Coronary artery (tissue), 2 donors: ENCODE measurements around the gene ATR.

Experiments used
- DNase-seq: peaks from one replicate; pipeline ENCODE4 v3.0.0-alpha.2; 2017; ENCODE audit warnings: low spot score
- H3K27ac ChIP-seq, 2 donors: fragments of 200-600 bp; sonication (generic); one replicate each; pipeline ENCODE4 v1.5.1; 2016 to 2019
- H3K4me3 ChIP-seq: fragments of 200-600 bp; sonication (generic); 2 replicates; pipeline ENCODE4 v1.5.1; 2016; ENCODE audit warnings: mild to moderate bottlenecking, moderate library complexity
- CTCF ChIP-seq: fragments of 200-600 bp; sonication (generic); IDR thresholded peaks from one replicate; pipeline ENCODE4 v1.5.1; 2019; ENCODE audit warnings: antibody characterized with exemption

Gene ATR

GRCh38 chr3:142618917-142619461 is 40.5 kb upstream of the ATR start:
- TF ChIP-seq CTCF: no peak
- DNase-seq: no peak
- Histone ChIP-seq H3K27ac (no peak overlapping the region), H3K4me3 (no peak overlapping the region)

GRCh38 chr3:142615171-142615570 is 36.6 kb upstream of the ATR start:
- no peak for DNase-seq
- no peak for TF ChIP-seq CTCF

GRCh38 chr3:142614059-142614626 is 35.6 kb upstream of the ATR start:
- no peak overlapping the region for H3K27ac ChIP-seq
- no peak for TF ChIP-seq CTCF
- DNase-seq: no peak
- H3K4me3 ChIP-seq: no peak overlapping the region

More at GRCh38 chr3:142615171-142615570, 36.6 kb upstream of the ATR start:
- Histone ChIP-seq H3K4me3 (no peak overlapping the region), H3K27ac (no peak overlapping the region)

- no peak for DNase-seq
- no peak overlapping the region for H3K4me3 ChIP-seq
- no peak for TF ChIP-seq CTCF
- no peak overlapping the region for H3K27ac ChIP-seq
Measured at GRCh38 chr3:142613491-142613890, 35.0 kb upstream of the ATR start.

- no peak for DNase-seq
- TF ChIP-seq CTCF: no peak
- Histone ChIP-seq H3K27ac (no peak overlapping the region), H3K4me3 (no peak overlapping the region)
Measured at GRCh38 chr3:142611206-142611605, 32.7 kb upstream of the ATR start.

DNA sequence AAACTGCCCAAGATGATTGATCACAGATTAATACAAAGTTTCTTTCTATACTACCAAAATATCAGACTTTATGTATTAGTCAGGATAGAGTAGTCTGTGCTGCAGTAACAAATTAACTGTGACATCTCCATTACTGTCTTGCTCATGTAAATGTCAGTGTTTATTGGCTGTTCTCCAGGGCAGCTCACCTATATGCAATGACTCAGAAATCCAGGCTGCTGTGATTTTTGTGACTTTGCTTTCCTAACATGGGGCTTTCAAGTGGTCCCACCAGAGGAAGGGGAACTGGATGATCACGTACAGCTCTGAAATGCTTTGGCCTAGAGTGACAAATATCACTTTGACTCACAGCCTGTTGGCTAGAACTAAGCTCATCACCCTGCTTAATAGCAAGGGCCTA is 30.6 kb upstream of the ATR start:
- Histone ChIP-seq H3K27ac (no peak overlapping the region), H3K4me3 (no peak overlapping the region)
- DNase-seq: no peak
- no peak for TF ChIP-seq CTCF

DNA sequence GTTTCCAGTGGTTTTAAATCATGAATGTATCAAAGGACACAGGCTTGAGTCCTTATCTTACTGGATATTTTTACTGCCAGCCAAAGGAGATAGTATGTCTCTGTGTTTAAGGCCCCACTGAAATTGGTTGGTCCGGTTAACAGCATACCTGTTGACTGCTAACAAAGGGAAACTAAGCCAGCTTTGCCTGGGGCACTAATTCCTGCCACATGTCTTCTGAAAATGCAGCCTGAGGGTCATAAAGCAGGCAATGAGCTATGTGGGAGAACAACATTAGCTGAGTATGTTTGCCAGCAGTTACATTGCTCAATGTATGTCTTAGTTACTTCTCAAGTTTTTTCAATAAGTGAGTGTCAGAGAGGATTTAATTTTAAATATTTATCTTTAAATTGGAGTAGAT is 30.1 kb upstream of the ATR start:
- Histone ChIP-seq H3K4me3 (no peak overlapping the region), H3K27ac (no peak overlapping the region)
- no peak for DNase-seq
- no peak for TF ChIP-seq CTCF
